SH-SY5Y (cell line): ENCODE data around the gene SEC61B.

Source experiments
- GATA2 ChIP-seq: IDR thresholded peaks from 2 replicates; pipeline ENCODE4 v1.6.1; 2011; ENCODE audit warnings: mild to moderate bottlenecking, low read depth, low read length
- GATA3 ChIP-seq: IDR thresholded peaks from 2 replicates; pipeline ENCODE4 v1.6.1; 2011; ENCODE audit warnings: low read depth, mild to moderate bottlenecking, low read length, moderate library complexity

DNA sequence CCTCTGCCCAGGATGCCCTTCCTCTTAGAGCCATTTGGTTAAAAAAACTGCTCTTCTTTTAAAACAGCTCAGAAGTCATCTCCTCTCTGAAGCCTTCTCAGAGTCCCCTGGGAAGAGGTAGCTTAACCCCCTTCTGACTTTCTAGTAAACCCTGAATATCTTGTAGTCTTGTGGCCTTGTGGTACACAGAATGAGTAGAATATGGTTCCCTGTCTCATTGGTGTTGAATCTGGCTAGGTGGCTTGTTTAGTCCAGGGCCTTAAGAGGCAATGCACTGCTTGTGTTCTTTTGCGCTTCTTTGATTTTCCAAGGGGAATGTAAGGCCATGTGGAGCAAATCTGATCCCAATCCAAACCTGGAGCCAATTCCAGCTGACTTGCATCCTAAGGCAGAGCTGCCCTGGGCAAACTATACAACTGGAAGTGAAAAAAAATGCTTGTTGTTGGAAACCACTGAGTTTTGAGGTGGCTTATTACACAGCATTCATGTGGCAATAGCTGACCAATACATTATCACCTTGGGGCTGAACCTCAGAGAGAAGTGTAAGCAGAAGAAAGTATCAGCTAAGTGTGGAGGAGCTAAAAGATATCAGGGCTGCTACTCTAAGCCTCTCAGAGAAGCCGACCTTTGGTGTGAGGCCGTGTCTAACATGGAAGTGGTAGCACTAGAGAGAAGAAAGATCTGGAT, 31.3 kb upstream of the SEC61B start:
- TF ChIP-seq GATA2: no peak
- TF ChIP-seq GATA3: no peak
